Body of pancreas (tissue), 4 donors: ENCODE measurements around the gene TMEM242. TPM values are rescaled to one million over a fixed set of nuclear protein-coding genes. Genes with fewer than 3 reads are reported as not detected.

ENCODE experiments used
- ATAC-seq: fragments of 150-250 bp; one replicate; pipeline ENCODE4 v1.9.1; 2016
- DNase-seq, 4 donors: peaks; one replicate each; pipeline ENCODE4 v3.0.0-alpha.2; 2019
- H3K27ac ChIP-seq, 4 donors: fragments of 200-600 bp; sonication (generic); 1 replicate in 3 of 4; 2 replicates in 1 of 4; pipeline versions ENCODE4 v1.5.1 to v1.6.1; 2016 to 2019; ENCODE audit warnings: mild to moderate bottlenecking in 1 of 4, mixed read lengths in 1 of 4, moderate library complexity in 1 of 4
- H3K27me3 ChIP-seq, 2 donors: fragments of 200-600 bp; sonication (generic); one replicate each; pipeline ENCODE4 v1.6.0; 2016; ENCODE audit warnings: mild to moderate bottlenecking in 1 of 2
- H3K36me3 ChIP-seq, 2 donors: fragments of 200-600 bp; sonication (generic); replicated peaks in 1 of 2; 2 replicates each; pipeline ENCODE4 v1.5.1; 2016; ENCODE audit warnings: low read depth in 2 of 2; ENCODE audit not compliant: insufficient read depth in 1 of 2
- H3K4me1 ChIP-seq: fragments of 200-600 bp; sonication (generic); one replicate; pipeline ENCODE4 v1.6.0; 2016
- H3K4me3 ChIP-seq, 2 donors: fragments of 200-600 bp; sonication (generic); 1 replicate in 1 of 2; 2 replicates in 1 of 2; pipeline ENCODE4 v1.5.1; 2016 to 2019
- H3K9me3 ChIP-seq, 3 donors: fragments of 200-600 bp; sonication (generic); 1 replicate in 2 of 3; 2 replicates in 1 of 3; pipeline ENCODE4 v1.5.1; 2016
- POLR2A ChIP-seq, 3 donors: fragments of 450-650 bp; IDR thresholded peaks; one replicate each; pipeline ENCODE4 v1.6.1; 2016; ENCODE audit warnings: antibody characterized with exemption in 3 of 3, mild to moderate bottlenecking in 2 of 3
- WGBS, 2 donors: methylation state at CpG; one replicate each; pipeline ENCODE4 v1.1.5; 2017; 5-methylcytosine and 5-hydroxymethylcytosine counted together
- intact Hi-C: fragments of 100-400 bp; cut with DNase I; formaldehyde crosslinking; loops from one replicate; pipeline ENCODE4 v1.15.1; 2023
- total RNA-seq, 2 donors: library from RNA; depleted of rRNA; stranded (reverse); fragments of >200 nt; gene quantifications; one replicate each; pipeline ENCODE4 v1.1.0, GENCODE V29; 2016
- TF ChIP-seq, protein P1 (sequence below), 7 experiments: fragments of 450-650 bp in 4 of 7; fragments of 200-600 bp in 3 of 7; sonication (generic) in 3 of 7; IDR thresholded peaks; one replicate each; pipeline ENCODE4 v1.5.1; 2016 to 2019; ENCODE audit warnings: antibody characterized with exemption in 7 of 7

The TMEM242 gene
- total RNA-seq, 2 donors from 2014 or later = 1.6 to 6.2 TPM

DNA sequence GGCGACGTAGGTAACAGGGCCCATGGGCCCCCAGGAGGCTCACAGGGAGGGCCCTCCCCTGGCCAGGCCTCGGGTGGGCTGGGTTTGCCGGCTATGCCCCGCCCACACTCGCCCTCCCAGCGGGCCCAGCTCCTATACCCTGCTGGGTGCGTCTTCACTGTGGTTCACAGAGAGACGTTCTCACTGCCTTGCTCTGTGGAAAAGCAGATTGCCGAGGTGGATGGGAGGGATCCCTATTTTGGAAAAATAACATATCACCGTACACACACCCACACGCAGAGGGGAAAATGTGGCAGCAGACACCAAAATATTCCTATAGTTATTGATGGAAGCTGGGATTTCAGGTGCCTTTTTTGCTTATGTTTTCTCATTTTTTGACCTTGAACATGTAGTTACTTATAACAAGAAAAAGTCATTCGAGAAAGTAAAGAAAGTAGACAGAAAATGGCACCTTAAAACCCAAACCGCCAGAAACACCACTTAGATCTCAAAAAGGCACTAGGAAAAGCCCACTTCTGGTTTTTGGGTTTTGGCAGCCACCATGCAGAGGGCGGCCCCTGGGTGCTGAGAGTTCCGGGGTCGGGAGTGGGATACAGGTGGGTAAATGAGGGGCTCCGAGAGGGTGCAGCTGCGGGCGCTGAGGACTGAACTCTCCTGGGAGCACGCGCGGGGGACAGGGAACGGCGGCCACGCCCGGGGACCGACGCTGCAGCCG, 49.4 kb downstream of the TMEM242 start:
- intact Hi-C loops = loop anchor here (10.0 kb wide), 1 partner anchor 89 kb away; no protein-coding TSS in a partner anchor
- no peak for TF ChIP-seq POLR2A (IDR thresholded peaks at IDR 0.05)
- TF ChIP-seq, protein P1, sequence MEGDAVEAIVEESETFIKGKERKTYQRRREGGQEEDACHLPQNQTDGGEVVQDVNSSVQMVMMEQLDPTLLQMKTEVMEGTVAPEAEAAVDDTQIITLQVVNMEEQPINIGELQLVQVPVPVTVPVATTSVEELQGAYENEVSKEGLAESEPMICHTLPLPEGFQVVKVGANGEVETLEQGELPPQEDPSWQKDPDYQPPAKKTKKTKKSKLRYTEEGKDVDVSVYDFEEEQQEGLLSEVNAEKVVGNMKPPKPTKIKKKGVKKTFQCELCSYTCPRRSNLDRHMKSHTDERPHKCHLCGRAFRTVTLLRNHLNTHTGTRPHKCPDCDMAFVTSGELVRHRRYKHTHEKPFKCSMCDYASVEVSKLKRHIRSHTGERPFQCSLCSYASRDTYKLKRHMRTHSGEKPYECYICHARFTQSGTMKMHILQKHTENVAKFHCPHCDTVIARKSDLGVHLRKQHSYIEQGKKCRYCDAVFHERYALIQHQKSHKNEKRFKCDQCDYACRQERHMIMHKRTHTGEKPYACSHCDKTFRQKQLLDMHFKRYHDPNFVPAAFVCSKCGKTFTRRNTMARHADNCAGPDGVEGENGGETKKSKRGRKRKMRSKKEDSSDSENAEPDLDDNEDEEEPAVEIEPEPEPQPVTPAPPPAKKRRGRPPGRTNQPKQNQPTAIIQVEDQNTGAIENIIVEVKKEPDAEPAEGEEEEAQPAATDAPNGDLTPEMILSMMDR (IDR thresholded peaks at IDR 0.05) = no peak
- DNase-seq = peak in 2 of 4 donors; percentile 12 to 24

DNA sequence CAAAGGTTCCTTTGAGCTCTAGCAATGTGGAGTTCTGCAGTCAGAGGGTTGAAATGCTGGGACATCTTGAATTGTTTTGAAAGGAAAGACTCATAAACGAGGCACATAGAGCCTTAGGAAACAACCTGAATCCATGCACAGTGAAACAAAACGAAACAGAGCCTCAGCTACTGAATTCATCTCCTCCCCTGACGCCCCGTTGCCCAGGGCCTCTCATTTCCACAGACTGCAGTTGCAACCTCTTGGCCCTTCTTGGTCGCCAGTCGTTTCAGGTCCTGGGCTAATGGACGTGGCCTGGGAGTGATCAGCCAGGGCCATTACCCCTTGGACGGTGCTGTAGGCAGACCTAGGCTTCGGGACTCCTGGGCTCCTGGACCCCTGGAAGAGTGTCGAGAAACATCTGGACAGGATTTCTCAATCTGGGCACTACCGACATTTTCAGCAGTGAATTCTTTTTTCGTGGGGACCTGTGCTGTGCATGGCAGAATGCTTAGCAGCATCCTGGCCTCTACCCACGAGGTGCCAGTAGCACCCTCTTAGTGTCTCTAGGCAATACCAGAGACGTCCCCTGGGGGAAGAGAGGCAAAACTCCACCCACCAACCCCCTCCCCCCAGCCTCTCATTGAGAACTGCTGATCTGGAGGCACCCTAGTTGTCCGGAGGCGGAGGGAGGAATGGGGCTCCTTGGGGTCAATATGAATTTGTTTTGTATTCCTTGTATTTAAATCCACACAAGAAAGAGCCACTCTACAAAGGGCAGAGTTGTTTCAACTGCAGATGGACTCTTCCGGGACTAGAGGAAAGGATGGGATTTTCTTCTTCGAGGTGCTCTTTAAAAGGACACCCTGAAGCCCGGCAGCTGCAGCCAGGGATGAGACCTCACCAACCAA, 50.2 kb downstream of the TMEM242 start:
- DNase-seq = no peak
- H3K4me3 ChIP-seq = no peak overlapping the region
- H3K9me3 ChIP-seq = no peaks in the 10 kb centered on the region
- H3K27ac ChIP-seq = no peak overlapping the region
- intact Hi-C loops = loop anchor here (10.0 kb wide), 1 partner anchor 88 kb away; no protein-coding TSS in a partner anchor
- H3K36me3 ChIP-seq = no peaks in the 10 kb centered on the region
- peaks cover 21% of the 10 kb centered on the region for H3K4me1 ChIP-seq
- WGBS, 2 donors = 79 to 81% methylated on average over 17 to 19 of the region's 19 CpGs
- TF ChIP-seq POLR2A (IDR thresholded peaks at IDR 0.05) = no peak
- TF ChIP-seq, protein P1 (IDR thresholded peaks at IDR 0.05) = no peak
- ATAC-seq = no peak
- H3K27me3 ChIP-seq = no peaks in the 10 kb centered on the region

More for the DNA sequence above, 49.4 kb downstream of the TMEM242 start:
- H3K27ac ChIP-seq = peak overlapping the region in 2 of 4 donors; percentile 56 to 78
- peaks cover 15% of the 10 kb centered on the region for H3K4me1 ChIP-seq
- no peaks in the 10 kb centered on the region for H3K27me3 ChIP-seq
- no peaks in the 10 kb centered on the region for H3K36me3 ChIP-seq
- 31 to 69% methylated on average over 8 to 30 of the region's 30 CpGs for WGBS, 2 donors
- ATAC-seq = no peak
- peak overlapping the region; percentile 7 to 48 for H3K4me3 ChIP-seq
- H3K9me3 ChIP-seq = no peaks in the 10 kb centered on the region

GRCh38 chr6:157272372-157272771, 50.9 kb downstream of the TMEM242 start:
- TF ChIP-seq, protein P1 (IDR thresholded peaks at IDR 0.05) = no peak
- no peak for TF ChIP-seq POLR2A (IDR thresholded peaks at IDR 0.05)
- ATAC-seq (no peak), DNase-seq (no peak)
- no peaks in the 10 kb centered on the region for H3K36me3 ChIP-seq
- 72% methylated on average over 5 of the region's 7 CpGs; no CpG with 5 or more reads in 1 of the 2 donors for WGBS, 2 donors
- H3K27ac ChIP-seq = no peak overlapping the region
- H3K27me3 ChIP-seq = no peaks in the 10 kb centered on the region
- intact Hi-C loops = loop anchor here (10.0 kb wide), 1 partner anchor 88 kb away; no protein-coding TSS in a partner anchor
- no peaks in the 10 kb centered on the region for H3K9me3 ChIP-seq
- H3K4me1 ChIP-seq = peaks cover 21% of the 10 kb centered on the region
- no peak overlapping the region for H3K4me3 ChIP-seq

DNA sequence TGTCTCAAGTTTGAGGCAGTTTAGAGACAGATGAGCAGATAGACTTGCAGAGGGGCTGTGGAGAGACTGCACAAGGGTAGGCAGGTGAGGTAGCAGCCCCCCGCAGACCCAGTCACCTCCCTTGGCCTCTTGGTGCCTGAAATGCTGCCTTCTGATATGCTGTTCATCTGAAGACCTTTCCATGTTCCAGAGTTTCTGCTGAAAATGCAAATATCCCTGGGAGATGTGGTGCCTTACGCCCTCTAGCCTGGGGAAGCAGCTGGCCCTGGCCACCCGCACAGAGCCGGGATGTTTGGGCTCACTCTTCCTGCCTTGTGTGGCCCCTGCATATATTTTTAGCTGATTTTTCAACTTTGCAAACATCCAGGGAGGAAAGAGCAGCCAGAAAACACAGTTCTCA, 51.4 kb downstream of the TMEM242 start:
- Histone ChIP-seq H3K4me1 (peaks cover 21% of the 10 kb centered on the region), H3K36me3 (no peaks in the 10 kb centered on the region), H3K4me3 (no peak overlapping the region), H3K9me3 (no peaks in the 10 kb centered on the region), H3K27ac (no peak overlapping the region), H3K27me3 (no peaks in the 10 kb centered on the region)
- intact Hi-C loops = loop anchor here (10.0 kb wide), 1 partner anchor 87 kb away; no protein-coding TSS in a partner anchor
- DNase-seq (no peak), ATAC-seq (no peak)
- TF ChIP-seq POLR2A (IDR thresholded peaks at IDR 0.05) = no peak
- TF ChIP-seq, protein P1 (IDR thresholded peaks at IDR 0.05) = no peak
- whole genome bisulfite sequencing, 2 donors = 80 to 91% methylated on average over 4 of the region's 4 CpGs
